Transverse colon (tissue), 4 donors: ENCODE data around the gene BAIAP3.

ENCODE experiments used
- CTCF ChIP-seq, 5 experiments: fragments of 200-600 bp in 3 of 5; fragments of 450-650 bp in 2 of 5; sonication (generic) in 3 of 5; IDR thresholded peaks; 1 replicate in 2 of 5; 2 replicates in 3 of 5; pipeline ENCODE4 v1.5.1; 2016 to 2017; ENCODE audit warnings: antibody characterized with exemption in 5 of 5, inconsistent platforms in 3 of 5, mild to moderate bottlenecking in 2 of 5, moderate library complexity in 1 of 5
- EP300 ChIP-seq: sonication (generic); formaldehyde crosslinking; IDR thresholded peaks from one replicate; pipeline ENCODE4 v1.6.1; 2017; ENCODE audit warnings: antibody characterized with exemption, low read depth
- POLR2A ChIP-seq: fragments of 450-650 bp; IDR thresholded peaks from one replicate; pipeline ENCODE4 v1.6.1; 2016; ENCODE audit warnings: antibody characterized with exemption, mild to moderate bottlenecking, moderate library complexity
- POLR2AphosphoS5 ChIP-seq, 3 donors: sonication (generic); formaldehyde crosslinking; IDR thresholded peaks; one replicate each; pipeline ENCODE4 v1.6.1; 2016; ENCODE audit warnings: antibody characterized with exemption in 3 of 3

- TF ChIP-seq CTCF (IDR thresholded peaks at IDR 0.05) (no peak), POLR2AphosphoS5 (IDR thresholded peaks at IDR 0.05) (no peak), POLR2A (no peak), EP300 (no peak)
Observed at GRCh38 chr16:1286513-1287094, 46.8 kb upstream of the BAIAP3 start.
